ENCODE measurements around the gene NACC1.
"Not testable (repeated sequence)": the region's sequence is repeated elsewhere in the genome, so short reads cannot be mapped to it uniquely, and the experiment has no call there.

NACC1 gene

DNA sequence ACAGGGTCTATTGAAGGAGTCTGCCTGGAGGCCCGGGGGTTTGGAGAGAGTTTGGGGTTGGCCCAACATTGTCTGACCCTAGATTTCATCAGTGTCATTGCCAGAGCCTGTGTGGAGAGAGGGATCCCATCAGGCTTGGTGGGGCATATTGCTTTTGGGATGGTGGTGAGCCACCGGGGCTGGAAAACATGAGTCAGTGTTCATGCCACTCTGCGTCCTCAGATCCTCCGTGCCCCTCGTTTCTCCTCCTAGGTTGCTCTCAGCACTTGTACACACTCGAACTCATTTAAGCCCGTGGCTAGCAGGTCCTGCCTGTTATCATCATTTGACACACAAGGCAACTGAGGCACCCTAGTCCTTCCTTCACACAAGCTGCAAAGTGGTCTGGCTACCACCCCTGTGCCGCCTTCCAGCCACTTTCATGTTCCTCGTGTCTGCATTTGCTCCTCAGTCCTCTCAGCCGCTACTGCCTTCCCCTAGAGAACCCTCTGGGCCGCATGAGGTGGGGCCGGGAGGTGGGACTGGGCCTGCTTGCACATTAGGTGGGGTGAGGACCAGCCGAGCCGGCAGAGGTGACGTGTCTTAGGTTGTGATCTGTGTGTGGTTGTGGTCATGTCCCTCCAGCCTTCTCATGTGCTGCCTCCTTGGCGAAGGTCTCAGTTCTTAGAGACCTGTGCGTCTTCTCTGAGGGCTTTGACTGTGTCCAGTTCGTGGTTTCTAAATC, 3.6 kb downstream of the NACC1 start:
- DNase-seq, result no peak

DNA sequence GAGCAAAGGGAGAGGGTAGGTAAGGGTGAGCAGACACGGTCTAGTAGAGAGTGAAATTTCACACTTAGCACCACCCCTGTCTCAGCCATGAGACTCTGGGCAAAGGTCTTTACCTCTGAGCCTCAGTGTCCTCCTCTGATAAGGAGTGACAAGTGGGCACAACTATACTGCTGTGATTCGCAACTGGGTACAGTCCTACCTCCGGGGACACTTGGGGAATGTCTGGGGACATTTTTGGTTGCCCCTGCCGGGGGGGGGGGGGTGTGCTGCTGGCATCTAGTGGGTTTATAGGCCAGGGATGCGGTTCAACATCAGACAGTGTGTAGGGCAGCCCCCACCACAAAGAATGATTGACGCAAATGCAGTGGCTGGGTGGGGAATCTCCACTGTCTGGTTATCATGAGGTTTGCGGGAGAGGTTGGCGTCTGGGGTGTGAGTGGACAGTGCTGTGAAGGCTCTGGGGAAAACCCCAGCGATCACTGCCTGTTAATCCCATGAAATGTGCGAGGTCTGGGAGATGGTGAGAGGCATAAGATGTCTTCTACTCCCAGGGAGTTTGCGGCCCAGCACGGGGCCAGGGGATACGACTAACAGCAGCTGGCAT, 4.3 kb downstream of the NACC1 start:
- DNase-seq, result no peak

DNA sequence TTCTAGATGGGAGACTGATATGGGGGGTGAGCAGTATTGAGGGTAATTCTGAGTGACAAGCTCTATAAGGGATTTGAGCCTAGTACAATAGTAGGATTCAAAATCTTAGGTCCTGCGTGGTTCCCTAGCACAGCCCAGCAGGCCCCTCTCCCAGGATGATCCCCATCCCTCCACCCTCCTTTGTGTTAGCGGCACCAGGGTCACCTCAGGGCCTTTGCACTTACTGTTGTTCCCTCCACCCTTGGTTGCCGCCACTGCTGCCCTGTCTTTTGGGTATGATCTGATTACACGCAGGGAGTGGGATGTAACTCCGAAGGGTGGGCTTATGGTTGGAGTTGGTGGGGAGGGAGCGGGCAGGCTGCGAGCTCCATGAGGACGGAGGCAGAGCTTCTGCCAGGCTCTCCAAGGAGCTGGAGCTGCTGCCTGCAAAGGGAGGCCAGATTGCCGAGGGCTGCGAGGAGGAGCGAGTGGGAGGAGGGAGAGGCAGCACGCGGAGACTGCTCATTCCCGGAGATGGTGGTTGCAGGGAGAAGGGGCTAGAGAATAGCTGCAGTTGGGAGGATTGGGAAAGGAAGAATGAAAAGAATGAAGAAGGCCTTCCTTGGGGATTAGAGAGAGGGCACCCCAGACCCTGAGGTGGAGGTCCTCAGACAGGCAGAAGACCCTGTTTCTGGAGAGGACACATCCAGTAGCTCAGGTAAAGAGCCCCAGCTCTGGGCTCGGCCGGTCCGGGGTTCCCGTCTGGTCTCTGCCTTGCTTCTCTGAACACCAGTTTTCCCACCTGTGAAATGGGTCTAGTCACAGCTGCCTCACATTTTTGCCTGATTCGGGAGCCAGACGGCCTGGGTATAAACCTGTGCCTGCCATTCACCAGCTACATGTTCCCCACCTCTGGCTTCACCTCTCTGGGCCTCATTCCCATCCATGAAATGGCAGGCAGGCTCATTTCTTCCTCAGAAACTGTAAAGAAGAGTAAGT, 5.2 kb downstream of the NACC1 start:
- DNase-seq, result no peak

DNA sequence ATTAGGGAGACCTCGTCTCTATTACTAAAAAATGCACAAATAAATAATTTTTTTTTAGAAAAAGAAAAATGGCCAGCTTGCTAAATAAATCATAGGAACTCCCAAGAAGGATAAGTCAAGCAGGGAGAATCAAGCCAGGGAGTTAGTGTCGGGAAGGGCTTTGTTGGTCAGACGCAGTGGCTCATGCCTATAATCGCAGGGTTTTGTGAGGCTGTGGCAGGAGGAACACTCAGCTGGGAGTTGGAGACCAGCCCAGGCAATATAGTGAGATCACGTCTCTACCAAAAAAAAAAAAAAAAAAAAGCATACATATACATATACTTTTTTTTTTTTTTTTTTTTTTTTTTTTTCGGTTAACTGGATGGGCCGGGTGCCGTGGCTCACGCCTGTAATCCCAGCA, 9.0 kb downstream of the NACC1 start:
- DNase-seq, result no peak

DNA sequence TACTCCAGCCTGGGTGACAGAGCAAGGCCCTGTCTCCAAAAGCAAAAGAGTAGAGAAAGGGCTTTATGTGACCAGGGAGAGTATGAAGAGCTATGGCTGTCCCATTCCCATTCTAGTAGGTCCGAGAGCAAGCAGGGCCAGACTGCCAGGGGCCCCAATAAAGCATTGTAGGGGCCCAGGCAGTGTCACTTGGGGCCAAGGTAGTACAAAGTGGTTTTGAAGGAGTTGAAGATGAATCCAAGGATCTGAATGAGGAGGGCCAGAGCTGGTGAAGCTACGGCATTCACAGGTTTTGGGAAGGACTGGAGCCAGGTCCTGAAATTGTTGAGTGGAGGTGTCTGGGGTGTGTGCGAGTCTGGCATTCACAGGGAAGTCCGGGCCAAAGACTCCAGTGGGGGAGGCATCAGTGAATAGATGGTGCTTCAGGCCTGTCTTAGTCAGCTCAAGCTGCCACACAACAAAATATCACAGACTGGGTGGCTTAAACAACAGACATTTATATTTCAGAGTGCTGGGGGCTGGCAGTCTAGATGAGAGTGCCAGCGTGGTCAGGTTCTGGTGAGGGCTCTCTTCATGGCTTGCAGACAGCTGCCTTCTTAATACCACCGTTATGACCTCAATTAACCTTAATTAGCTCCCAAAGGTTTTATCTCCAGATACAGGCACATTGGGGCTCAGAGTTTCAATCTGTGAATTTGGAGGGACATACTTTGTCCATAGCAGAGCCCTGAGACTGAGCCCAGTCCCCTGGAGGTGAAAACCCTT, 9.9 kb downstream of the NACC1 start:
- no peak for DNase-seq

DNA sequence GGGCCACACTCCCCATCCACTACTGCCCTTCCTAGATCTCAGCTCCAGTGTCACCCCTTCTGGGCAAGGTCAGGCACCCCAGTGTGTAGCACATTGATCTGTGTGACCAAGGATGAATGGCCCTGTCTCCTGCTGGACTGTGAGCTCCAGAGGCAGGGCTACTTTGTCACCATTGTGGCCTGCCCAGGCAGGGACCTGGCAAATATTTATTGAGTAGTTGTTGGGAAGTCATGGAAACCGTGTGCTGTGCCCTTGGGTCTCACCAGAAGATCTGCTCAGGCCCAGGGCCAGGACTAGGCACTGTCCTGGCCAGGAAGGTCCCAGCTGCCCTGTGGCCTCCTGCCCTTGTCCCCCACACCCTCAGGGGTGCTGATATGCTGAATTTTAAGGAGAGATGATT, 10.5 kb downstream of the NACC1 start:
- no peak for DNase-seq

- no peak for DNase-seq
These were observed 11.3 kb downstream of the NACC1 start for GRCh38 chr19:13129384-13129783.

GRCh38 chr19:13130886-13131490, 12.9 kb downstream of the NACC1 start:
- DNase-seq, result no peak

GRCh38 chr19:13132471-13133180, 14.6 kb downstream of the NACC1 start:
- DNase-seq, result no peak

DNA sequence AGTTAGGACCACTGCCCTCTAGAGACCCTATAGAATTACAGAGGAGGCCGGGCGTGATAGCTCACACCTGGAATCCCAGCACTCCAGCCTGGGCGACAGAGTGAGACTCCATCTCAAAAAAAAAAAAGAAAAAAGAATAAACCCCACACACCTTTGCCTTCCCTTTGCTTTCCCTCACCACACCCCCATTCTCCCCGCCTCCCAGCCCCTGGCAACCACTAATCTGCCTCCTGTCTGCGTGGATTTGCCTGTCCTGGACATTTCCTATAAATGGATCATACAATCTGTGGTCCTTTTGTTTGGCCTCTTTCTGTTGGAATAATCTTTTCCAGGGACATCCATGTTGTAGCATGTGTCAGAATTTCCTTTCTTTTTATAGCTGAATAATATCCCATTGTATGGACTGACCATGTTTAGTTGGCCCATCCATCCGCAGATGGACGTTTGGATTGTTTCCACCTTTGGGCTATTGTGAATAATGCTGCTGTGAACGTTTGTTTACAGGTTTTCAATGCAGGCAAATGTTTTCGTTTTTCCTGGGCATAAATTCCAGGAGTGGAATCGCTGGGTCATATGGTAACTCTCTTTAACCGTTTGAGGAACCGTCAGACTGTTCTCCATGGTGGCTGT, 15.3 kb downstream of the NACC1 start:
- DNase-seq, result no peak

GRCh38 chr19:13134626-13135025, 16.6 kb downstream of the NACC1 start:
- DNase-seq, result no peak

- DNase-seq, result no peak
These were observed 17.3 kb downstream of the NACC1 start for GRCh38 chr19:13135068-13136062.

- no peak for DNase-seq
These were observed 19.3 kb downstream of the NACC1 start for GRCh38 chr19:13137290-13137794.

DNA sequence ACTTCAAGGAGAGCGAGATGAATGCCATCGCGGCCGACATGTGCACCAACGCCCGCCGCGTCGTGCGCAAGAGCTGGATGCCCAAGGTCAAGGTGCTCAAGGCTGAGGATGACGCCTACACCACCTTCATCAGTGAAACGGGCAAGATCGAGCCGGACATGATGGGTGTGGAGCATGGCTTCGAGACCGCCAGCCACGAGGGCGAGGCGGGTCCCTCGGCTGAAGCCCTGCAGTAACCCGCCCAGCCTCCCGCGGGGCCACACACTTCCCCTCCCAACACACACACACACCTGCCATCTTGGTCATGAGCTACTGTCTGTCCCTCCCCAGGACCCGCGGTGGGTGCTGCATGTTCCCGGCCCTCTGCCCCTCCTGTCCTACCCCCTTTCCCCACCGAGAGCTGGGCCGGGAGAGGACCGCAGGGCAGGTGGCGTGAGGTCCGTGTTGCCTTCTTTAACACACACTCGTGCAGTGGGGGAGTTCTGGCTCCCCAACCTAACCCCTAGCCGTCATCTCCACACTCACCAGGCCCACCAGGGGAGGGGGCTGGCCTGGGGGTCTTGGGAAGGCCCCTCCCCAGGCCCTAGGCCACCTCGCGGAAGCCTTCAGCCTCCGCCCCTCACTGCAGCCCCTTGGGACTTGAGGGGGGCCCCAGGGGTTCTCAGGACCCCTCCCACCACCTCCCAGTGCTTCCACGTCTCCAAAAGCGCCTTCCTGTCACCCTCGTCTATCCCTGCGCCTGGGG, 20.3 kb downstream of the NACC1 start:
- no peak for DNase-seq

- DNase-seq, result no peak
These were observed 20.8 kb downstream of the NACC1 start for GRCh38 chr19:13138916-13139198.

GRCh38 chr19:13139633-13140311, 21.7 kb downstream of the NACC1 start:
- no peak for DNase-seq

DNA sequence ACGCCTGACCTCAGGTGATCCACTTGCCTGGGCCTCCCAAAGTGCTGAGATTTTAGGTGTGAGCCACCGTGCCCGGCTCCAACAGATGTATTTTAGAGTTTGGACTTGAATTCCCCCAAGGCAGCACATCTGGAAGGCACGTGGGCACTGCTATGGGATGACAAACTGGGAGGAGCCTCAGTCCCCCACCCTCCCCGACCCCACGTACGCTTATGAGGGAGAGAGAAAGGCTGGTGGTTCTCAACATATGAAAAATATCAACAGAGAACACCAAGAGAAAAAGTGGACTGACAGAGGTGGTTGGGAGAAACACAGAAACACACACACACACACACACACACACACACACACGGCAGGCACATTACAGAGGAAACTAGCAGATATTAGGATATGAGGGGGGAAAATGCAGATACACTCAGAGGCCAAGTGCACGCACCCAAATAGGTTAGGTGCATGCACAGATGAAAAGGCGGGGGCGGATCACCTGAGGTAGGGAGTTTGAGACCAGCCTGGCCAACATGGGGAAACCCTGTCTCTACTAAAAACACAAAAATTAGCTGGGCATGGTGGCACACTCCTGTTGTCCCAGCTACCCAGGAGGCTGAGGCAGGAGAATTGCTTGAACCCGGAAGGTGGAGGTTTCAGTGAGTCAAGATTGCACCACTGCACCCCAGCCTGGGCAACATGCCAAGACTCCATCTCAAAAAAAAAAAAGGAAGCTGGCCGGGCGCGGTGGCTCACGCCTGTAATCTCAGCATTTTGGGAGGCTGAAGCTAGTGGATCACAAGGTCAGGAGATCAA, 28.9 kb downstream of the NACC1 start:
- no peak for DNase-seq

DNA sequence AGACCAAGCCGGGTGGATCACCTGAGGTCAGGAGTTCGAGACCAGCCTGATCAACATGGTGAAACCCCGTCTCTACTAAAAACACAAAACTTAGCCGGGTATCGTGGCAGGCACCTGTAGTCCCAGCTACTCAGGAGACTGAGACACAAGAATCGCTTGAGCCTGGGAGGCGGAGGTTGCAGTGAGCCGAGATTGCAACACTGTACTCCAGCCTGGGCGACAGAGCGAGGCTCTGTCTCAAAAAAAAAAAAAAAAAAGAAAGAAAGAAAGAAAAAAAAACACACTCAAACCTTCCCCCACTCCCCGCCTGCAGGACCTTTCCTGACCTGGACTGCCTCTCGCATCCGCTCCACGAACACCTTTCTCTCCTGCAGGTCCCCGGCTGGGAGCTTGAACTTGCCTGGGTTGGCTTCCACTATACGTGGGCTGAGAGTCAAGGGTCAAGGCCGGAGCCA, 31.1 kb downstream of the NACC1 start:
- not testable (repeated sequence) for DNase-seq

All from NCI-H1105 treated with DMSO at 0.1 percent for 48 hours (cell line).